GM21737 (cell line): ENCODE measurements around the gene POLE.
"Not testable (repeated sequence)": the region's sequence is repeated elsewhere in the genome, so short reads cannot be mapped to it uniquely, and the experiment has no call there.

Experiments used
- ATAC-seq: cut with Tn5 transposase; IDR thresholded peaks from one replicate; pipeline ENCODE4 v1.9.1; 2021; ENCODE audit warnings: mild to moderate bottlenecking, moderate library complexity; ENCODE audit not compliant: unreplicated experiment

The POLE gene

DNA sequence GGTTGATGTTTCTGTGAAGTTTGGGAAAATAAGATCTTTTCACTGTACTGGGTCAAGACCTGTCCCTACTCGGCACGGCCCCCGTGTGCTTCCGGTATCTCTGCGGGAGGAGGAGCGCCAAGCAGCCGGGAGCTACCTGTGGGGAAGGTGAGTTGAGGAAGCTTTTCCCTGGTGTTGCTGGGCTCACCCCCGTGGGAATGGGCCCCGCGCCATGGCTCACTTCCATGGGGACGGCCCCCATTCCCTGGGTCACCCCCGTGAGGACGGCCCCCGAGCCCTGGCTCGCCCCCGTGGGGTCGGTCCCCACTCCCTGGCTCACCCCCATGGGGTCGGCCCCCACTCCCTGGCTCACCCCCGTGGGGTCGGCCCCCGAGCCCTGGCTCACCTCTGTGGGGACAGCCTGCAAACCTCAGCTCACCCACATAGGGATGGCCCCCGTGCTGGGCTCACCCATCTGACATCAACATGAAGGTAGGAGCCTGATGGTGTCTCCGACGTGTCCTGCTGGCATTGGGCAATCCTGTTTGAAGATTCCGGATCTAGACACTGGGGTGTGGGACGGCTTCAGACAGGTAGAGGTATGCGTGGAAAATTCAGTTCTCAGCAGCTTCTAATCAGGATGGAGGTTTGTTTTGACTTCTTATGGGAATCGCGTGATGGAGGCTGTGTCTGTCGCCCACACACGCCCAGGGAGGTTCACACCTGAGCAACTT is 85.8 kb downstream of the POLE start:
- ATAC-seq = no peak

DNA sequence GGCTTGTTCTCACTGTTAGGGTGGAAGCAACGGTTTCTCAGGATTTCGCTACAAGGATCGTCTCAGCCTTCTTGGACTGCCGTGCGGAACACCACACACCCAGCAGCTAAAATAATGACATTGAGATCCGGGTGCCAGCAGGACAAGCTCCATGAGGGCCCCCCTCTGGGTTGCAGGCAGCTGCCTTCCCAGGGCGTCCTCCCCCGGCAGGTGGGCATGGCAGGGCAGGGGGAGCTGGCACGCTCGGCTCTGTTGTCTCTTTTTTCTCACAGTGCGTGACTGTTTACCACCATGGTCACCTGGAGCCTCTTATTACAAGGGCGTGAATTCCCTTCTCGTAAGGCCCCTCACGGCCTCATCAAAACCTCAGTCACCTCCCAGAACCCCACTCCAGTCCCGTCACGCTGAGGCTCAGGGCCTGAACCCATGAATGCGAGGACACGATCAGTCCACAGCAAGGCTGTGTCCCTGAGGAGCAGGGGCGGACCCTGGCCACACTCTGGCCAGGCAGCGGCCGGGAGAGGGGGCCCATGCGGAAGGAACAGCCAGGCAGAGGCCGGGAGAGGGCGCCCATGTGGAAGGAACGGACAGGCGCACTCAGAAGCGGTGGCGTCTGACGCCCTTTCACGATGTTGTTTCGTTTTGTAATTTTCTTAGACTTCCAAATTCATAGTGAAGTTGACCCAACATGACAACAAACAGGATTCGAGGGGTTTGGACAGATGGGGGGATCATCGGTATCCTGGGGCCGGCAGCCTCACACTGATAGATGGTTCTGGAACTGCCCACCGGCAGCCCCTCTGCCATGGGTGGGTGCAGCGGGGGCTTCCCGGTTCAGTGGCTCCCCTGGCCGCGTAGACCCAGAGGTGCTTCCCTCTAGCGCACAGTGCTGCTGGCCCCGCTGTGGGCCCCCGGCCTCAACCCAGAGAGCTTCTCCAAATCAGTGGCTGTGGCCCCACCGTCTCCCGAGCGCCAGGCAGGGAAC is 86.8 kb downstream of the POLE start:
- no peak for ATAC-seq

DNA sequence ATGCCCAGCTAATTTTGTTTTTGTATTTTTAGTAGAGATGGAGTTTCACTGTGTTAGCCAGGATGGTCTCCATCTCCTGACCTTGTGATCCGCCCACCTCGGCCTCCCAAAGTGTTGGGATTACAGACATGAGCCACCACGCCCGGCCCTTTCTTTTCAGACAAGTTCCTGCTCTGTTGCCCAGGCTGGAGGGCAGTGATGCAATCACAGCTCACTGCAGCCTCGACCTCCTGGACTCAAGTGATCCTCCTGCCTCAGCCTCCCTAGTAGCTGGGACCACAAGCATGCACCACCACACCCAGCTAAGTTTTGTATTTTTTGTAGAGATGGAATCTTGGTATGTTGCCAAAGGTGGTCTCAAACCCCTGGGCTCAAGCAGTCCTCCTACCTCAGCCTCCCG is 87.6 kb downstream of the POLE start:
- ATAC-seq = not testable (repeated sequence)

DNA sequence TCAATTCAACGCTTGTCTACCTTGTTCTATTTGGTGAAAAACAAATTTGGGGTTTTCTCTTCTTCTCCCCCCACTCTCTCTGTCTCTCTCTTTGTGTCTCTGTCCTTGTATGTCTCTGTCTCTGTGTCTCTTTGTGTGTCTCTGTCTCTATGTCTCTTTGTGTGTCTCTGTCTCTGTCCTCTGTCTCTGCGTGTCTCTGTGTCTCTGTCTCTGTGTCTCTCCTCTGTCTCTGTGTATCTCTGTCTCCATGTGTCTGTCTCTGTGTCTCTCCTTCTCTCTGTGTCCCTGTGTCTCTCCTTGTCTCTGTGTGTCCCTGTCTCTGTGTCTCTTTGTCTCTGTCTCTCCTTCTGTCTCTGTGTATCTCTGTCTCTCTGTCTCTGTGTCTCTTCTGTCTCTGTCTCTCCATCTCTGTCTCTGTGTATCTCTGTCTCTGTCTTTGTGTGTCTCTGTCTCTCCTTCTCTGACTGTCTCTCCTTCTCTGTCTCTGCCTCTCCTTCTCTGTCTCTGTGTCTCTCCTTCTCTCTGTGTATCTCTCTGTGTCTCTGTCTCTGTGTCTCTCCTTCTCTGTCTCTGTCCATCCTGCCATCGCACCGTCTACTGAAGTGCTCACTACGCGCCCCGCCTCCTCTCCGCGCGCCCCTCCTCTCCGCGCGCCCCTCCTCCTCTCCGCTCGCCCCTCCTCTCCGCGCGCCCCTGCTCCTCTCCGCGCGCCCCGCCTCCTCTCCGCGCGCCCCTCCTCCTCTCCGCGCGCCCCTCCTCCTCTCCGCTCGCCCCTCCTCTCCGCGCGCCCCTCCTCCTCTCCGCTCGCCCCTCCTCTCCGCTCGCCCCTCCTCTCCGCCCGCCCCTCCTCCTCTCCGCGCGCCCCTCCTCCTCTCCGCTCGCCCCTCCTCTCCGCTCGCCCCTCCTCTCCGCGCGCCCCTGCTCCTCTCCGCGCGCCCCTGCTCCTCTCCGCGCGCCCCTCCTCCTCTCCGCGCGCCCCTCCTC is 89.5 kb downstream of the POLE start:
- no peak for ATAC-seq

DNA sequence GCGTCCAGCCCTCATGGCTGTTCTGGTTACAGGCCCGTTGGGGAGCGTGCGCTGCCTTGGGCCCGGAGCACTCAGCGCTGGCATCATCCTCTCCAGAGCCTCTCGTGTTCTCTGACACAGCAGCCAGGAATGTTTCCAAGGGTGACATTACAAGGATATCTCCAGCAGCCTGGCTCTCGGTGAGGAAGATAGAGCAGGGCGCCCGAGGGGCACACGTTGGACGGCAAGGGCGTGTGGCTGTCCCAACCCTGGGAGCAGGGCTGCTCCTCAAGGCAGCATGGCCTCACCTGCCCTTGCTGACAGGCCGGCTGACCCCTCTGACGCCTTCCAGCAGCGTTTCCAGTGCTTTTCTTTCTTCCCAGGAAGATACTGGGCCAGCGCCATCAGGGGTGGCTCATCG is 91.1 kb downstream of the POLE start:
- ATAC-seq = no peak

DNA sequence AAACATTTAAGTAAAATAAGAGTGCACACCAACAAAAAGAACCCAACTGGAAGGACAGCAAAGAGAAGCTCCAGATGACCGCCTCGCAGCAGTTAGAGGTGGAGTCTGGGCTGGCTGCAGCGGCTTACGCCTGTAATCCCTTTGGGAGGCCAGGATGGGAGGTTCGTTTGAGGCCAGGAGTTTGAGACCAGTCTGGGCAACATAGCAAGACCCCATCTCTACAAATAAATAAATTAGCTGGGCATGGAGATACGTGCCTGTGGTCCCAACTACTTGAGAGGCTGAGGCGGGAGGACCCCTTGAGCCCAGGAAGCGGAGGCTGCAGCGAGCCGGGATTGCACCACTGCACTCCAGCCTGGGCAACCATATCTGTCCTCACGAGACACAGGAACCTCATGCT is 92.0 kb downstream of the POLE start:
- ATAC-seq = no peak

DNA sequence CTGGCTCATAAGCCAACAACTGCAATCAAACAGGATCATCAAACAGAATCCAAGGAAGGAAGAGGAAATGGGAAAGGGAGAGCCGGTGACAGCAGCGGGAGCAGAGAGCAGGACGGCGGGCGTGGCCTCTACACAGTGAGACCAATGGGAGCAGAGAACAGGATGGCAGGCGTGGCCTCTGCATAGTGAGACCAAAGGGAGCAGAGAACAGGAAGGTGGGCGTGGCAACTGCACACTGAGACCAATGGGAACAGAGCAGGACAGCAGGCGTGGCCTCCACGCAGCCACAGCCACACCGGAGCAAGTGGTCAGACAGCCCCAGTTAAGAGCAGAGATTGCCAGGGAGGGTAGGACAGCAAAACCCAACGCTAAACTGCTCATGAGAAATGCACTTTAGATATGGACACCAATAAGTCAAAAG is 93.2 kb downstream of the POLE start:
- ATAC-seq = no peak

DNA sequence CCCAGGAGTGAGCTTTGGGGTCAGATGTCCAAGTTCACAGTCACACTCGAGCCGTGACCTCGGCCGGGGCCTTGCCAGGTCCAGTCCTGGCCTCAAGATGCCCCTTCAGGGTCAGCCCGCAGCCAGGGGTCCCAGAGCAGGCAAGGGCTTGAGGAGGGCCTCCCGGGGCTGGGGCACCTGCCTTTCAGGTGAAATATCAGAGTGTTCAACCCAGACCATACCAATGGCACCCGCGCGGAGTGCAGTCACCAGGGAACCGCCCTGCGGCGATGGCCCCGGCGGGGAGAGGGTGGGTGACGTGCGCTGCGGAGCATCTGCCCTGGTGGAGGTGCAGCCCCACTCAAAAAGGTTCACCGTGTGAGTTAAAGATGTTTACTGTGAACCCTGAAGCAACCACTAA is 93.6 kb downstream of the POLE start:
- ATAC-seq = no peak

DNA sequence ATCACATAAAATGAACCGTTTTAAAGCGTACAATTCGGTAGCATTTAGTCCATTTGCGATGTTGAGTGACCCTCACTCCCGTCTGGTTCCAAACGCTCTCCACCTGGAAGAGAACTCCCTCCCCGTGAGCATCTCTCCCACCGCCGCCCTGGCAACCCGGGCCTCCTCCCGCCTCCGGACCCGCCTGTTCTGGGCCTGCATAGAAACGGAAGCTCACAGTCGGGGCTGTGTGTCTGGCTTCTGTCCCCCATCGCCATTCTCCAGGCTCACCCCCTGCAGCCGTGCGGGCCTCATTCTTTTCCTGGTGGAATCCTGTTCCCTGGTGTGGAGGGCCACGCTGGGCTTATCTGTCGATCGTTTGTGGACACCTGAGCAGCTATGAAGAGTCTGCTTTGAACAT is 94.1 kb downstream of the POLE start:
- ATAC-seq = no peak

DNA sequence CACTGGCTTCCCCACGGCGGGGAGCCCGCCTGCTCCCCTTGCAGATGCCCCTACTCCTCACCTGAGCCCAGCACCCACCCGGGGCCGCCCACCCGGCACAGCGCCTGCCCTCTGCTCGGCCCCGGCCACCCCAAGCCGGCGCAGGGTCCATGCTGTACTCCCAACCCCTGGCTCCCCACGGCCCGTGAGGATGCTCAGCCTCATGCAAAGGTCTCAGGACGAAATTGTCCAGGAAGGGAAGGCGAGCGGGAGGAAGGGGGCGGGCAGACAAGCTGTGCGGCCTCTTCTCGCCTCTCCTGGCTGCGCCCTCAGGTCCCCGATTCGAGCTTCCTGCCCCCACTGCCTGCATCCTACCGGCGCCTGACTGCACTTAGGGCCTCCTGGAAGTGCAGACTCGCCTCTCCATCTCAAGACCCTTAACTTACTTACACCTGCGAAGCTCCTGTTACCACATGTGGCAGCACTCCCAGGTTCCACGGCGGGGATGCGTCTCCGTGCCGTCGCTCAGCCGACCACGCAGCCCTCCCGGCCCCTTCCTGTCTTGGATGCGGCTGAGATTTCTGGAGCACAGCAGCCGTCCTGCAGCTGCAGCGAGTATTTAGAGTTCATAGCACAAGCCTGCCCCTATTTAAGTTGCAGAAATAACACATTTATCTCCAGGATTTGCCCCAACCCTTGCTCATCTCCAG is 94.7 kb downstream of the POLE start:
- ATAC-seq = no peak

DNA sequence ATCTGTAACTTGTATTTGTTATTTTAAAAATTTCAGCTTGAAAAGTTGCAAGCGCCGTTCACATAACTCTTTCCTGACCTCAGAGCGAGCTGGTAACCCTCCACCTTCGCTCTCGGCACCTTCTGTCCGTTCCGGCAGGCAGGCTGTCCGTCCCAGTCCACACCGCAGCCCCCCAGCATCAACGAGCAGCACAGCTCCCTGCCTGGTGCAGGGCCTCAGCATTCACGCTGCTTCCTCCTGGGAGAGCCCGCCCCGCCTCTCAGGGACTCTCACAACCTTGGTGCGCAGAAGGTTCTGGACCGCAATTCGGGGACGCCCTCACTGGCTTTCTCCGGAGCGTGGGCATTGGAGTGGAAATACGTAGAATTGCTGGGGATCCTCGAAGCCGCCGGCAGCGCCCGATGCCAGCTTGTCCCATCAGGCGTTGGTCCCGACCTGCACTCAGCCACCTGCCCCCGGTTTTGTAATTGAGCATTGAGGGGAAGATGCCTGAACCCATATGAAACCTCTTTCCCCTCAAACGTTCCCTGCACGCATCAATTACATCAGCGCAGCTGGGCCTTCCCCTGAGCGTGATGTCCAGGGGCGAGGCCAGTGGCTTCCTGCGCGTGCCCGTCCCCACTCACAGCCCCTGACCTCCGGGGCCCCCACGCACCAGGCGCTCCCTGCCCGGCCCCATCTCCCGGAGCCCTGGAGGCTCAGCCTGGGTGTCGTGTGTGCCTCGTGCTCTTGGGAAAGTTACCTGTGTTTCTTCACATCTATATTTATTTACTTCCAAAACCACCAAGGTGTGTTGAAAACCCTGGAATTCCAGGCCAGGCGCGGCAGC is 95.8 kb downstream of the POLE start:
- no peak for ATAC-seq

DNA sequence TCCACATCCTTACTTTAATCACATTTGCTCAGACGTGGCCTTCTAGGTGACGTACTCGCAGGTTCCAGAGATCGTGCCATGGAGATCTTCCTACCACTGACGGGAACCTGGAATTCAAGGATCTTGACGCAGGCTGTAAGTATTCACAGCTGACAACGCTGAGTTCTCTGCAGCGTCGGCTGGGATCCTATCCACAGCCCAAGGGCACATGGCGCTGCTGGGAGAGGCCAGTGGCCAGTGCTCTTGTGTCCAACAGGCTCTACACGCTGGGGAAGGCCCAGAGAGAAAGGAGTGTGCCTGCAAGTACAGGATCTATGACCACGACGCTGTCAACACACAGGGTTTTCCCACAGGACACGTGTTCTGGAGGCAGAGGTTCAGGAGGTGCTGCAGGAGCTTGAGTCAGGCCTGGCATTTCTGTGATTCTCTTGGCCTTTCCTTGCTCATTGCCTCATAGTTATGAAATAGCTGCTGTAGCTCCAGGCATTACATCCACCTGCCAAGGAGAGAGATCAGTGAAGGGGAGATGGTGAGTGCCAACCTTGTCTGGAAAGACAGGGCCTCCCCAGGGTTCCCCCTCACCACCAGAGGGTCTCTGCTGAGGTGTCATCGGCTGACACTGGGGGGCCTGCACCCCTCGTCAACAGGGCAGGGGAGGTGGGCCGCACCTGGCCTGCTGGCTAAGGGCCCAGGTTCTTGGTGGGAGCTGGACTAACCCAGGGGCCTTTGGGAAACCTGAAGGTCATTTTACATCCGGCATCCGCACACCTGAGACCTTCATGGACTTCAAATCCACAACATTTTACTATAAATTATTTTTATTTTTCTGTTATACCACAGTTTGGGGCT is 98.1 kb downstream of the POLE start:
- ATAC-seq = no peak

DNA sequence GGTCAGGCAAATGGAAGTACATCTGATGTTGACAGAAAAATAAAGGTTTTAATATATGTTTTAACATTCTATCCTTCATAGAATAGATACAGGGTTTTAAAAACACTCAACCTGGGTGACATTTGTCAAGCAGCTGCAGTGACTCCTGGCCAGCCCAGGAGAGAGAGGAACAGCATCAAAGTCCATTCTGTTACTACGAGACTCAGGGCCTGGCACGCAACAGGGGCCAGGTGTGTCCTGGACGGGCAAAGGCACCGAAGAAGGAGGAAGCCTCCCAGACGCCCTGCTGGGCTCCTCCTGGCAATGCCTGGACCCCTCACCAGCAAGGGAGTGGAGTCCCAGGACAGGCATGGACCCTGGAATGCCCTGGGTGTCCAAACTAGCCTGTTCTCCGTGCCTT is 98.8 kb downstream of the POLE start:
- no peak for ATAC-seq

DNA sequence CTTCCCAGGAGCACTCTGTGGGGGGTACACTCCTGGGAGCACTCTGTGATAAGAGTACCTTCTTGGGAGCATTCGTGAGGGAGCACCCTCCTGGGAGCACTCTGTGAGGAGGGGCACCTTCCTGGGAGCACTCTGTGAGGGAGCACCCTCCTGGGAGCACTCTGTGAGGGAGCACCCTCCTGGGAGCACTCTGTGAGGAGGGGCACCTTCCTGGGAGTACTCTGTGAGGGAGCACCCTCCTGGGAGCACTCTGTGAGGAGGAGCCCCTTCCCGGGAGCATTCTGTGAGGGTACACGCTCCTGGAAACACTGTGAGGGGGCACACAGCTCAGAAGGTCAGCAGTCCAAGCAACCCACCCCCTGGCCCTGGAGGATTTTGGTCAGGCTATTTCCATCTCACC is 99.4 kb downstream of the POLE start:
- no peak for ATAC-seq

DNA sequence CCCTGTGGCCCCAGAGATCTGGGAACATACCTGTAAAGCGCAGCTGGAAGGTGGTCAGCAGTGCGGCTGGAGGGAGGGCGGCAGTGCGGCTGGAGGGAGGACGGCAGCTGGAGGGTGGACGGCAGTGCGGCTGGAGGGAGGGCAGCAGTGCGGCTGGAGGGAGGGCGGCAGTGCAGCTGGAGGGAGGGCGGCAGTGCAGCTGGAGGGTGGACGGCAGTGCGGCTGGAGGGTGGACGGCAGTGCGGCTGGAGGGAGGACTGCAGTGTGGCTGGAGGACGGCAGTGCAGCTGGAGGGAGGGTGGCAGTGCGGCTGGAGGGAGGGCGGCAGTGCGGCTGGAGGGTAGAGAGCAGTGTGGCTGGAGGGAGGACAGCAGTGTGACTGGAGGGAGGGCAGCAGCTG is 100.2 kb downstream of the POLE start:
- no peak for ATAC-seq

DNA sequence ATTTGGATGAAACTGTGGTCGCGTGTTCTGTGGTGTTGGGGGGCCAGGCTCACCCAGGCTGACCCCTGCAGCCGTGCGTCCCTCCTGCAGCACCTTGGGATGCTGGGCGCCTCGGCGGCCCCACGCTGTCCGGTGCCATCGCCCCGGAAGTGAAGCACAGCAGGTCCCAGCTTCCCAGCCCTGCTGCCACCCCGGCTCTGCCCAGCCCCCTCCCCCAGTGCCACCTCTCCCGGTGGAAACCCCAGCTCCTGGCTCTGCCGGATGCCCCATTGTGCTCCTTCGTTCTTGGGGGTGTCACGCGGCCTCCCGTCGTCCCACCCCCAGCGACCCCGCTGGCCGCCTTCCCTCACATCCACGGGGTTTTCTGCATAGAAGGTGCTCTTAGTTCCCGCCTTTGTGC is 102.0 kb downstream of the POLE start:
- ATAC-seq = no peak

DNA sequence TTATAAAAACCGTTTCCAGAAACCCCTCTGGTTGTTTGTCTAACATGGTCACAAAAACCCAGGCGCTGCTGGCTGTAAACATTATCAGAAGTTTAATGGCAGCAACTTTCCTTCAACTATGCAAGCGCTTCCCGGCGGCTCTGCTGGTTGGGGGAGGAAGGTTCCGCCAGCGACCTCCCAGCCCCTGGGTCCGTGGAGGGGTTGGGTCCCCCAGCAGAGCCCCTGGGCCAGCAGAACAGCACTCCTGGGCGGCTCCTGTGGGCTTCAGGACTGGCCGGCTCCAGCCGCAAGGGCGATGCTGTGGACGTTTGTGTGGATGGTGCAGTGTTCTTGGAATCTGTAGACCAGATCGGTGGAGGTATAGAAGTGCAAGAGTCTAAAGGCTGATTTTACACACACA is 102.7 kb downstream of the POLE start:
- no peak for ATAC-seq

DNA sequence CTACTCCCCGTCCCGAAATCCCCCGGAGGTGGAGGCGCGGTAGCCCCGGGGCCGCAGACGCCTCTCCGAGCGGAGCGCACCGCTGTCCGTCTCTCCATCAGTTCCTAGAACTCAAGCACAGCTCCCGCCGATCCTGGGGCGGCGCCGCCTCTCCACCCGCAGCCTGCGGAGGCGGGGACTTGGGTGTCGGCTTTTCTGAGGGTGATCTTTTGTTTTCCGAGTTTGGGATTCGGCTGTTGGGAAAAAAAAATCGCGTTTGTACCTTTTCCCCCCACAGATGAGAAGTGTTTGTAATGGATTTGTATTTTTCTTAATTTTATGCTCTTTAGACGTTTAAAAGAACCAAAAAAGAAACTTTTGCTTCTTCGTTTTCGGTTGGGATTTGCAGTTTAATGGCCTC is 103.4 kb downstream of the POLE start:
- ATAC-seq = no peak

DNA sequence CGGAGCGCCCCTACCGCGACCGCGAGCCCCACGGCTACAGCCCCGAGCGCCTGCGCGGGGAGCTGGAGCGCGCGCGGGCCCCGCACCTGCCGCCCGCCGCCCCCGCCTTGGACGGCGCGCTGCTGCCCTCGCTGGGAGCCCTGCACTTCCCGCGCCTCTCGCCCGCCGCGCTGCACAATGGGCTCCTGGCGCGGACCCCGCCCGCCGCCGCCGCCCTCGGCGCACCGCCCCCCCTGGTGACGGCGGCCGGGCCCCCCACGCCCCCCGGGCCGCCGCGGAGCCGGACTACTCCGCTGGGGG is 103.8 kb downstream of the POLE start:
- ATAC-seq = no peak
